ENCODE measurements around the gene UFSP1.

GRCh38 chr7:100895956-100896731, 6.6 kb upstream of the UFSP1 start:
- TF ChIP-seq CTCF (IDR thresholded peaks at IDR 0.05 in 4 of 5, conservative IDR thresholded peaks at IDR 0.05 in 1 of 5) (no peak), POLR2A (IDR thresholded peaks at IDR 0.05) (no peak)

All from gastrocnemius medialis (tissue), 4 donors.